Stimulated activated CD8-positive, alpha-beta memory T cell treated with anti-CD3 and anti-CD28 coated beads, Interleukin-7, amount 100 ng/mL, for 1 hour (primary cell): Measurements from ENCODE around the gene GALK1.
A peak's percentile ranks its signal among the peaks of the same experiment; 100 is the strongest.
"Not testable (repeated sequence)": the region's sequence is repeated elsewhere in the genome, so short reads cannot be mapped to it uniquely, and the experiment has no call there.

ENCODE experiments used
- DNase-seq, 2 donors: peaks; one replicate each; pipeline ENCODE4 v3.0.0-alpha.2; 2020; ENCODE audit warnings: low read depth in 2 of 2

GALK1 gene

DNA sequence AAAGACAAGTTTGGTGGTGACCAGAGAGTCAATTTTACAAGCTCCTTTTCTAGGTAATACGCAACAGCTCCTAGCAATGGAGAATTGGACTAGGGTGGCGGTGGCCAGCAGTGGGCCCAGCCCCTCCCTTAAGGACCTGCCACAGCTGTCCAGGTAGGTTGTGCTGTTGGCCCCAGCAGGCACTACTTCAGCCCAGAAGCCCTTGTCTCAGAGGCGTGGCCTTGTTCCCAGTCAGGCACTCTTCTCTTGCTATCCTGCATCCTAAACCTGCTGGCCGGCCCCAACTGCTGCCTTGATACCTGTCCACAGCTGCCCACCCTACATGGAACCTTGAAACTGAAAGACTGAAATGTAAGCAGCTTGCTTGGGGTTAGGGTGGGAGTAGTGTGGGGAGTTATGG, 989 bp upstream of the GALK1 start:
- no peak for DNase-seq

DNA sequence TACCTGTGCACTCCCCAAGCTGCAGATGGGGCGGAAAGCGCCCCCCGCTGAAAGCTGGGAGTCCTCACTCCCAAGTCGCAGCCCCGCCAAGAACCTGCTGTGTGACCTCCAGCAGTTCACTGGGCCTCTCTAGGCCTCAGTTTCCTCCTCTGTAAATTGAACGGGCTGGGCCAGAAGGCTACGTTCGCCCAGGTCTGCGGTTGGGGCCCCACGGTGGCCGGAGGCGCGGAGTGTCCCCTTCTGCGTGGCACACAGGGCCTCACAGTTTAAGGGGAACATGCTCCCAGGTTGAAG, 628 bp downstream of the GALK1 start:
- no peak for DNase-seq

DNA sequence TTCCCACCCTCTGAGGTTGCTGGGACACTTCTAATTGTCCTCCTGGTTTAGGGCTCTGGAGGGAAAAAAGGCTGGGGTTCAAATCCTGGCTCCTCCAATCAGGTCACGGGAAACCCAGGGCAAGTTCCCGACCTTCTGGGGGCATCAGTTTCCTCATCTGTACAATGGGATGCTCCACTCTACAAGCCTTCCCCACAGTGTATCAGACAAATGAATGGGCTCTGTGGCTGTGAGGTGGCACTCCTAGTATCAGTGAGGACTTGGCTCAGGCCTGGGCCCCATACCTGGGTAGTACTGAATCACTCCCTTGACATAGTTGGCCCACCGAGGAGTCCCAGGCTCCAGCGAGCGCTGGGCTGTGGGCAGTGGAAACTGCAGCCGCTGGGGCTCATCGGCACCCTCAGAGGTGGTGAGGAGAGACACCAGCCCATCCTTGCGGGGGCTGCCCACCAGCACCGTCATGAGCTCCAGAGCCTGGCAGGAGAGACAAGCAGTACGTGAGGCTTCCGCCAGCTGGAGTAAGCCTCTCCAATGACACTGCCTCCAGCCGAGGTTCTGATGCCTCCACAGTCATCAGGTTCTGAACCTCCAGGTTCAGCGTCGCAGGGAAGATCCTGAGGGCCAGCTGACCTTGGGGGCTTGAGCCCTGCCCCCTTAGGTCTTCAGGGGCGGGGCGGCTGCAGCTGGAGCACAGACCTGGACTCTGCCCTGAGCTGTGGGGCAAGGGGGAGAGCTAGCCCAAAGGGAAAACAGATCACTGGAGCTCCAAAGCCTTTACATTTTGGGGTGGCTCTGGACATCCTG, 1.2 kb downstream of the GALK1 start:
- no peak for DNase-seq

DNA sequence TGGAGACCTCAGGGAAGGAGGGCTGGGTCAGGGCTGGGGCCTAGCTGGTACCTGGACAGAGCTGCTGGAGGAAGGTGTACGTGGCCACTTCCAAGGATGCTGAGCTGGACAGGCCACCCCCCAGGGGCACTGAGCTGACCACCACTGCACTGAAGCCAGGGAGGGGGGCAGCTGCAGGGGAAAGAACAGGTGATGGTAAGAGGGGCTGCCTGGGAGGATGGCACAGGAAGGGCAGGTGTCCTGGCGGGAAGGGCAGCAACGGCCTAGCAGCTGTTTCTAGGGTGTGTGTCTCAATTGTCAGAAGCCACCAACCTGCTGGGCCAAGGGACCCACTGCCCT, 1.8 kb downstream of the GALK1 start:
- no peak for DNase-seq

DNA sequence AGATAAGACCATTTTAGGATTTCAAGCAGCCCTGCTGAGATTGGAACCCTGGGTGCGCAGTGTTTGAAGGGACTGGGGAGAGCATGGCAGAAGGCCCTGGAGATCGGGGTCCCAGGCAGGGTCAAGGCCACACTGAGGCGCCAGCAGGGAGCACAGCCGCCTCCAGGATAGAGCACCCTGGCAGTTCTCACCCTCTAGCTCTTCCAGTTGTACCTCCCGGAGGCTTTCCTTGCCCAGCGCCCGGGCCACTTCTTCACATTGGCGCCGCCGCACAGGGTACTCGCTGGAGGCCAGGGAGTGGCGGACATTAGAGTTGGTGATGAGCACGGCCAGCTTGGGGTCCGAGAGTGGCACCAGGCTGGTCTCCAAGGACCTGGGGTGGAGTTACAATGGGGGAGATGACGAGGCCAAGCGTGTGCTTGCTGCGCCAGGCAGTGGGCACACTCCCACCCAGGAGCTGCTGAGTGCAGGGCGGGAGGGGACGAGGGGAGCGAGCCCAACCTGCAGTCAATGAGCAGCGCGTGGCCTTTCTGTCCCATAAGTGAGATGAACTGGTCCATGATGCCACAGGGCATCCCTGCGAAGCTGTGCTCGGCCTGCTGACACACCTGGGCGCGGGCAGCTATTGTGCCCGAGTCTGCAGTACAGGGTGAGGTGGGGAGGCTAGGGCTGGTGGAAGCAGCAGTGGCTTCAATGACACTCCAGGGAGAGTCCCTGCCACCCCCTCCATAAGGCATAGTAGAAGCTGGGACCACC, 2.3 kb downstream of the GALK1 start:
- no peak for DNase-seq

DNA sequence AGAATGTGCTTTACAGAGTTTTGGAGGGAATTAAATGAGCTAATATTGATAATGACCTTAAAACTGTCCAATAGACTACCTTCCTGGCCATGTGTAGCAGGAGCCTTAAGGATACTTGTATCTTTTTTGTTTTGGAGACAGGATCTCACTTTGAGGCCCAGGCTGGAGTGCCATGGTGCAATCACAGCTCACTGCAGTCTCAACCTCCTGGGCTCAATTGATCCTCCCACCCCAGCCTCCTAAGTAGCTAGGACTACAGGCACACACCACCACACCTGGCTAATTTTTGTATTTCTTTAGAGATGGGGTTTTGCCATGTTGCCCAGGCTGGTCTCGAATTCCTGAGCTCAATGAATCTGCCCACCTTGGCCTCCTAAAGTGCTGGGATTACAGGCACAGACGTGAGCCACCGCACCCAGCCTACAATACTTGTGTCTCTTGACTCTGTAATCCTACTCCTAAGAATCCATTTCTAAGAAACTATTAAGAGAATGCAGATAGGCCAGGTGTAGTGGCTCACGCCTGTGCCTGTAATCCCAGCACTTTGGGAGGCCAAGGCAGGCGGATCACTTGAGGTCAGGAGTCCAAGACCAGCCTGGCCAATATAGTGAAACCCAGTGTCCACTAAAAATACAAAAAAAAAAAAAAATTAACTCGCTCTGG, 4.9 kb downstream of the GALK1 start:
- not testable (repeated sequence) for DNase-seq

DNA sequence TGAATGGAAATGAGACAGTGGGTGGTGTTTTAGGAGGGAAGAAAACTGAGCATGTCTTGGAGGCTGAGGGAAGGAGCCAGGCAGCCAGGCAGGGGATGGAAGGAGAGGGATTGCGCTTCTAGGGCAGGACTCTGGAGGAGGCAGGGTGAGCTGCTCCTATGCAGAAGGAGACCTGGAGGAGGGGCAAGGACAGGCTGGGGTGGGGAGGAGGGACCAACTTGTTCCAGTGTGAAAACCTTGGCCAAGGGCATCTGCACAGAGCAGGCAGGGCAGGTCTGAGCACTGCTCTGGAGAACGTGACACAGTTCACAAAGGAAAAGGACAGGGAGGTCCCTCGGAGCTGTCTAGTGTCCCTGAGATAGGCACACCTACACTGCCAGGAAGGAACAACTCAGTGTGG, 5.5 kb downstream of the GALK1 start:
- DNase-seq: no peak

DNA sequence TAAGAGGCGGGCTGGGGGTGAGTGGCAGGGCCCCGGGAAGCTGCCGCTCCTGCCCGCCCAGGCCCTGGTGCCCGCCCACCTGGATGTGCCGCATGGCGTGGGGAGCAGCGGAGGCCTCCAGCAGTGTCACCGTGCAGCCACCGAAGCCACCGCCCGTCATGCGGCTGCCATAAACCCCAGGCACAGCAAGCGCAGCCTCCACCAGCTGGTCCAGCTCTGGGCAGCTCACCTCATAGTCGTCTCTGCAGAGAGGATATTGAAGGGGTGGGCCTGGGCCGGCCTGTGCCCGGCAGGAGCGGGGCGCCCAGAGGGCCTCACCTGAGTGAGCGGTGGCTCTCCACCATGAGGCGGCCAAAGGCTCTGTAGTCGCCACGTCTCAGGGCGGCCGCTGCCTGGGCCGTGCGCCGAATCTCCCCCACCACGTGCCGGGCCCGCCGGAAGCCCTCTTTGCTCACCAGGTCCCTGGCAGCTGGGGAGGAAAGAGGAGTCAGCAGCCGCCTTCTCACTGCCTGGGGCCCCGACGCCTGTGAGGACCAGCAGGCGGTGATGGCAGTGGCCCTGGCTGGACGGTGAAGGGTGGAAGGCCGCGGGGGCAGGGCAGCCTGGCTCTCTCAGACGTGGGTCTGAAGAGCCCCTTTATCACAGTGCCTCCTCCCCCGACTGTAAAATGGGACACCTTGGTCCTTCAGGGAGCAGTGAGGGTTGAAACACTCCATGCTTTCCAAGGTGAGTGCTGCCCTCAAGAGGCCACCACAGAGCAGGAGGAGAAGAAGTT, 6.7 kb downstream of the GALK1 start:
- DNase-seq: no peak

DNA sequence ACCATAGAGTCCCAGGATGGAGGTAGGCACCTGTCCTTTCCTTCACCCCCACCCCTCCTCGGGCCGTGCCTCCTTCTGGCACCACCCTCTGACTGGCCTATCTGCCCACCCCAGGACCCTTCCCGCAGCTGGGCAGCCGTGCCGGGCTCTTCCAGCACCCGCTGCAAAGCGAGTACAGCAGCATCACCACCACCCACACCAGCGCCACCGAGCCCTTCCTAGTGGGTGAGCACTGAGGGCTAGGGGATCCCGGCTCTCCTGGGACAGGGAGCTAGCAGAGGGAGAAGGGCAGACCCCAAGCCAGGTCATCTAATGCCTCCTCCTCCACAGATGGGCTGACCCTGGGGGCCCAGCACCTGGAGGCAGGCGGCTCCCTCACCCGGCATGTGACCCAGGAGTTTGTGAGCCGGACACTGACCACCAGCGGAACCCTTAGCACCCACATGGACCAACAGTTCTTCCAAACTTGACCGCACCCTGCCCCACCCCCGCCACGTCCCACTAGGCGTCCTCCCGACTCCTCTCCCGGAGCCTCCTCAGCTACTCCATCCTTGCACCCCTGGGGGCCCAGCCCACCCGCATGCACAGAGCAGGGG, 7.8 kb downstream of the GALK1 start:
- DNase-seq: no peak

DNA sequence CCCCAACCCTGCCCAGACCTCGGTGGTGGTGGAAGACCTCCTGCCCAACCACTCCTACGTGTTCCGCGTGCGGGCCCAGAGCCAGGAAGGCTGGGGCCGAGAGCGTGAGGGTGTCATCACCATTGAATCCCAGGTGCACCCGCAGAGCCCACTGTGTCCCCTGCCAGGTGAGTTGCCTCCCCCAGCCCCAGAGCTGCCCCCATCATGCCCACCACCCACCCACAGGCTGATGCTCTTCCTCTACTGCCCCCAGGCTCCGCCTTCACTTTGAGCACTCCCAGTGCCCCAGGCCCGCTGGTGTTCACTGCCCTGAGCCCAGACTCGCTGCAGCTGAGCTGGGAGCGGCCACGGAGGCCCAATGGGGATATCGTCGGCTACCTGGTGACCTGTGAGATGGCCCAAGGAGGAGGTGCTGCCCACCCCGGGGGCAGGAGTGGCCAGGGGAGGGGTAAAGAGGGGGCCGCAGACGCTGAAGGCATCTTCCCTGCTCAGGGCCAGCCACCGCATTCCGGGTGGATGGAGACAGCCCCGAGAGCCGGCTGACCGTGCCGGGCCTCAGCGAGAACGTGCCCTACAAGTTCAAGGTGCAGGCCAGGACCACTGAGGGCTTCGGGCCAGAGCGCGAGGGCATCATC, 8.4 kb downstream of the GALK1 start:
- DNase-seq: no peak

DNA sequence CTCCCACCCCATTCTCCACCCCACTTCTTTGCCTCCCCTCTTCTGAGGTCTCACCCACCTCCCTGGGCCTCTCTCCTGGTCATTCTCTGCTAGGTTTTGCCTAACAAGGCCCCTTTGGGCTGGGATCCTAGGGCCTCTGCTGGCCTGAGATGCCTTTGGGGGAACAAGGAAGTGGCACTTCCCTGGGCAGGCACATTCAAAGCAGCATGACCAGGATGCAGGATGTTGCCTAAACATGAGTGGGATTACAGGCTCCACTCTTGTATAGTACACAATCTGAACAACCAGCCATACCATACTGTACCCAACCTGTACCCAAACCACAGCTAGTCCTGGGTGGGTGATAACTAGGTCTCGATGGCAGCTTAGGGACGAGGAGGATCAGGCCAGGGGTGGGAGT, 9.0 kb downstream of the GALK1 start:
- no peak for DNase-seq

DNA sequence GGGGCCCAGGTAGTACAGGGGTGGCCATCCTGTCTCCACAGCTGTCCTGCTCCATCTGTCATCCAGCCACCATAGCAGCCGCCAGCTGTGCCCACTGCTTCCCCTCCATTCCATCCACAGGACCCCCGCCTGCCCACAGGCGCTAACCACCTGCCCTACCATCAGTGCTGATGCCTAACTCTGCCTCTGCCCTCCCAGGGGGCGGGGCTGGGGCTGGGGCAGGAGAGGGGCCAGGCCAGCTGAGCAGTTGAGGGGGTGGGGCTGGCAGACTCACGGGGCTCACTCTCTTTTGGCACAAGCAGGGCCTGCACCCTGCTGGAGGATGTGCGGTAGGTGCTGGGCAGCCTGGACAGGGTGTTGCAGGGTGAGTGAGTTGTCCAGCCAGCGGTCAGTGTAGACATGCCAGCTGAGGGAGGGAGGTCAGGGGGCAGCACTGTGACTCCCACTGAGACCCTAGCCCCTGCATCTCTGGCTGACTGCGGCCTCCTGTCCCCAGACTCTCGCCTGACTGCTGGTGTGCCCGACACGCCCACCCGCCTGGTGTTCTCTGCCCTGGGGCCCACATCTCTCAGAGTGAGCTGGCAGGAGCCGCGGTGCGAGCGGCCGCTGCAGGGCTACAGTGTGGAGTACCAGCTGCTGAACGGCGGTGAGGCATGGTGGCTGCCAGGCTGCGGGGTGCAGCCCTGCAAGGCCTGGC, 9.6 kb downstream of the GALK1 start:
- DNase-seq: no peak

DNA sequence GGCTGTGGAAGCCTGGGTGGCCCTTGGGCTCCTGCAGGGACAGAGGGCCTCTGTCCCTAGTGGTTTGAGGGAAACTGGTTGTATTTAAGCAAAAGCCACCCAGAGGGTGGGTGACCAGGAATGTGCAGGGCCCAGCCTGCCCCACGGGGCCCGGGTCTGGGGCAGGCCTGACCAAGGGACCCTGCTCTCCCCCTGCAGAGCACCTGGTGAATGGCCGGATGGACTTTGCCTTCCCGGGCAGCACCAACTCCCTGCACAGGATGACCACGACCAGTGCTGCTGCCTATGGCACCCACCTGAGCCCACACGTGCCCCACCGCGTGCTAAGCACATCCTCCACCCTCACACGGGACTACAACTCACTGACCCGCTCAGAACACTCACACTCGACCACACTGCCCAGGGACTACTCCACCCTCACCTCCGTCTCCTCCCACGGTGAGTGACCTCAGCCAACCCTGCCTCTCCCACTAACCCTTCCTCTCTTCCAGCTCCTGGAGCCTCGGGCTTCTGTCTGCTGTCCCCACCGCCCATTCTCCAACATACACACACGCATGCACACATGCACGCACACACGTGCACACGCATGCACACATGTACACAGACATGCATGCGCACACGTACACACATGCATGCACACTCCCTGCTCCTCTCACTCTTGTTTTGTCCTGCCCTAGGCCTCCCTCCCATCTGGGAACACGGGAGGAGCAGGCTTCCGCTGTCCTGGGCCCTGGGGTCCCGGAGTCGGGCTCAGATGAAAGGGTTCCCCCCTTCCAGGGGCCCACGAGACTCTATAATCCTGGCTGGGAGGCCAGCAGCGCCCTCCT, 10.4 kb downstream of the GALK1 start:
- DNase-seq: no peak

DNA sequence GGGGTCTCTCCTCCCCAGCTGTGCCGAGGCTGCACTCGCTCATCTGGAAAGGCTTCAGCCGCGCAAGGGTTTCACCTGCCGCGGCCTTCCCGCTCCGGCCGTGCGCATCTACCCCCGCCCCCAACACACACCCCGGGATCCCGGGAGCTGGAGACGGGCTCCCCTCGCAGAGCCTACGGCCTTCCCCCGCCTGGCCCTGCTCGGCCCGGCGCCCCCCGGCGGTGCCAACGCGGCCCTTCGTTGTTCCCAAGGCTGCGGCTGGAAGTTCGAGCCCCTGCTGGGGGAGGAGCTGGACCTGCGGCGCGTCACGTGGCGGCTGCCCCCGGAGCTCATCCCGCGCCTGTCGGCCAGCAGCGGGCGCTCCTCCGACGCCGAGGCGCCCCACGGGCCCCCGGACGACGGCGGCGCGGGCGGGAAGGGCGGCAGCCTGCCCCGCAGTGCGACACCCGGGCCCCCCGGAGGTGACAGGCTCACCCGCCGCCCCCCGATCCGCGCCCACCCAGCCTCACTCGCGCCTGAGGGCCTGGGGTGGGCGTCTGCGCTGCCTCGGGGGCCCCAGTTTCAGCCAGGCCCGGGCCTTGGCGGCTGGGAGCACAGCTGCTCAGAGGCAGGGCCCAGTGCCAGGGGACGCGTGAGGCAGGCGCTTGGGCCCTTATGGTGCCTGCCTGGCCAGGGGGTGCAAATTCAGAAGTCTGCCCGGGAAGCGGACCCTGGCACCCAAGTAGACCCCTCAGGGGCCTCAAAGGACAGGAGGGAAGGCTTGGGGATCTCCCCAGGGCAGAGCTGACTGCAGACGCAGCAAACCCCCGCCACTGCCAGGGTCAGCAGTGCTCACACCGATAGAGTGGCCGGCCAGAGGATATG, 11.2 kb downstream of the GALK1 start:
- peak; percentile 45 to 57 for DNase-seq

DNA sequence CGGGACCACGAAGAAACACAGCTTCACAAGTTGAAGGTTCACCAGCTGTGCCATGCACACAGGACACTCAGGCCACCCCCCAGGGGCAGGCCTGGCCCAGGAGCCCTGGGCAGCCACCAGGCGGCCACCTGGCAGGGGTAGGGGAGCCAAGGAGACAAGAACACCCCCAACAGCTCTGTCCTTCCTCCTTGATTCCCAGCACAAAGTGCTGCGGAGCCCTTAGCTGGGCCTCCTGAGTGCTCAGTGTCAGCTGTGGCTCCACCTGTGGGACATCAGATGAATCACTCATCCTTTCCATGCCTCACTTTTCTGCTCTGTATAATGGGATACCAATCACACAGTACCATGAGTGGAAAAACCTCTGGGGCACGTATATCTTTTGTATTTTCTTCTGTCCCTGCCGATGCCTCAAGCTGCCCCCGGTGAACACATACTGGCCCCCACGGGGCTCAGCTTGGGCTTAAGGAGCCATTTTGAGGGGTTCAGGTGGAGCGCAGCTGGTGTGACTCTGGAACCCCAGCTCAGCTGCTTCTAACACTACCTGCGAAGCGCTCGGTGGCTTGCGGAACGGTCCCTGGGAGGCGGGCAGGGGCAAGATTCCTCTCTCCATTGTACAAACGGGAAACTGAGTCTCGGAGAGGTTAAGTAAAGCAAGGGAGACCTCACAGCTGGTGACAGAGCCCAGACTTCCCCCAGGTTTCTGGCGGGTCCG, 12.0 kb downstream of the GALK1 start:
- no peak for DNase-seq

DNA sequence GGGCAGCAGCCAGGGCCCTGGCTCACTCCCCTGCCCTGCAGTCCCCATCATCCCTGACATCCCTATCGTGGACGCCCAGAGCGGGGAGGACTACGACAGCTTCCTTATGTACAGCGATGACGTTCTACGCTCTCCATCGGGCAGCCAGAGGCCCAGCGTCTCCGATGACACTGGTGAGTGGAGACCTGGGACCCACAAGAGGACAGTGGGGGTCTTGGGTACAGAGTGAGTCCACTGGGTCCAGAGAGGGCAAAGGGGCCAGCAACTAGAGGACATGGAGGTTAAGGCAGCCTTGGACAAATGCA, 12.6 kb downstream of the GALK1 start:
- no peak for DNase-seq

DNA sequence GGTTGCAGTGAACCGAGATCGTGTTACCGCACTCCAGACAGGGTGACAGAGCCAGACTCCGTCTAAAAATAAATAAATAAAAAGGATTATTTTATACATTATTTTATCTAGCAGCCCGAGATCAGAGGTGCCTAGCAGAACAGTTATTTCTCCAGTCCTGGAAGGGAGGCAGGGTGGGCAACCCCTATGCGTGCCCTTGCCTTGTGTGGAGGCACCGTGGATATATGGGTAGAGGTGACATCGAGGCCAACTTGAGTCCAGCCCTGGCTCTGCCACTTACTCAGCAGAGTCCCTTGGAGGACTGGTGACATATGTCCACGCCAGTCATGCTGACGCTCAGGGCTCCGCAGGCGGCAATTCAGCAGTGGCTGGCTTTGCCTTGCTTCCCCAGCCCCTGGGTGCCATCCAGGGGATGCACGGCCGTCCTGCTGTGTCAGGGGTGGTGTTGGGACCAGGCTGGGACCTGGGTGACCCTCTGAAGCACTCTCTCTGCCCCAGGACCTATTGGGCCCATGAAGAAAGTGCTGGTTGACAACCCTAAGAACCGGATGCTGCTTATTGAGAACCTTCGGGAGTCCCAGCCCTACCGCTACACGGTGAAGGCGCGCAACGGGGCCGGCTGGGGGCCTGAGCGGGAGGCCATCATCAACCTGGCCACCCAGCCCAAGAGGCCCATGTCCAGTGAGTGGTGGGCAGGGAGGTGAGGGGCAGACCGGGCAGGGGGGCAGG, 13.2 kb downstream of the GALK1 start:
- no peak for DNase-seq
